Ectodermal cell (in vitro differentiated cells): Measurements from ENCODE around the gene ZNF618.

ENCODE experiments used
- H3K27ac ChIP-seq: 2 replicates; pipeline ENCODE4 v1.7.0; 2013; ENCODE audit warnings: mild to moderate bottlenecking, low read depth, low read length; ENCODE audit not compliant: insufficient read depth, poor library complexity, severe bottlenecking
- H3K27me3 ChIP-seq: 2 replicates; pipeline ENCODE4 v1.7.0; 2013; ENCODE audit warnings: mild to moderate bottlenecking, low read length; ENCODE audit not compliant: insufficient read depth, control insufficient read depth, poor library complexity, severe bottlenecking
- H3K36me3 ChIP-seq: one replicate; pipeline ENCODE4 v1.7.0; 2013; ENCODE audit warnings: low read length; ENCODE audit not compliant: control insufficient read depth, insufficient read depth
- H3K4me1 ChIP-seq: one replicate; pipeline ENCODE4 v1.7.0; 2013; ENCODE audit warnings: low read length; ENCODE audit not compliant: control insufficient read depth, insufficient read depth
- H3K4me3 ChIP-seq: 2 replicates; pipeline ENCODE4 v1.7.0; 2013; ENCODE audit warnings: low read depth, low read length, control low read depth; ENCODE audit not compliant: insufficient read depth
- H3K9me3 ChIP-seq: 2 replicates; pipeline ENCODE4 v1.7.0; 2013; ENCODE audit warnings: mild to moderate bottlenecking, low read length, moderate library complexity; ENCODE audit not compliant: control insufficient read depth
- WGBS, 2 experiments: methylation state at CpG; one replicate each; pipeline ENCODE4 v1.1.7; 2013; ENCODE audit warnings: missing lambda C conversion rate in 2 of 2; 5-methylcytosine and 5-hydroxymethylcytosine counted together

ZNF618 gene

DNA sequence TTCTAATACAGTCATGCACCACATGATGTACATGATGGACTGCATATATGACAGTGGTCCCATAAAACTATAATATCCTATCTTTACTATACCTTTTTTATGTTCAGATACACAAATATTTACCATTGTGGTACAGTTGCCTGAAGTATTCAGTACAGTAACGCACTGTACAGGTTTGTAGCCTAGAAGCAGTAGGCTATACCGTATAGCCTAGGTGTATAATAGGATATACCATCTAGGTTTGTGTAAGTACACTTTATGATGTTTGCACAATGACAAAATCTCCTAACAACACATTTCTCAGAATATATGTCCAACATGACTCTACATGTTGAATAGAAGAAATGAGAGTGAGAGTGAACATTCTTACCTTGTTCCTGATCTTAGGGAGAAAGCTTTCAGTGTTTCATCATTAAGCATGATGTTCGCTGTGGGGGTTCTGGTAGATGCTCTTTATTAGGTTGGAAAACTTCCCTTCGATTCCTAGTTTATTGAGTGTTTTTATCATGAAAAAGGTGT is 170.2 kb downstream of the ZNF618 start:
- Histone ChIP-seq H3K27me3 (no peaks in the 10 kb centered on the region), H3K9me3 (no peaks in the 10 kb centered on the region), H3K36me3 (peaks cover 35% of the 10 kb centered on the region), H3K27ac (no peak overlapping the region), H3K4me3 (no peak overlapping the region), H3K4me1 (no peaks in the 10 kb centered on the region)
- WGBS, 2 experiments = 98 to 99% methylated on average over 4 of the region's 4 CpGs

DNA sequence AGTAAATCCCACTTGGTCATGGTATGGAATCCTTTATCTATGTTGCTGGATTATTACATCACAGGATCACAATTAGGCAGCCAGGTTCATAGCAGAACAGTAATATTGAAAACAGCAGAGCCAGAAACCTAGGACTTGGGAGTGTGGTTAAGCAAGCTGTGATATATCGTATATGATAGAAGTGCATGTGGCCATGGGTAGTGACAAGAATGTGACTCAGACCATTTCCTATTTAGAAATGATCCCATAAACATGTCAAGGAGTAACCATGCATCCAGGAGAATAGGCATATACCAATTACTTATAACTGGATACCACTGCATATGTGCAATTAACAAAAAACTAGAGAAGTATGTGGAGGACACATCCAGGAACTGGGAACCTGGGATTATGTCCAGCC is 170.8 kb downstream of the ZNF618 start:
- no peaks in the 10 kb centered on the region for H3K4me1 ChIP-seq
- no peaks in the 10 kb centered on the region for H3K27me3 ChIP-seq
- no peaks in the 10 kb centered on the region for H3K9me3 ChIP-seq
- WGBS, 2 experiments = 87 to 100% methylated on average over 1 of the region's 1 CpG
- H3K27ac ChIP-seq = no peak overlapping the region
- H3K36me3 ChIP-seq = peaks cover 41% of the 10 kb centered on the region
- no peak overlapping the region for H3K4me3 ChIP-seq

DNA sequence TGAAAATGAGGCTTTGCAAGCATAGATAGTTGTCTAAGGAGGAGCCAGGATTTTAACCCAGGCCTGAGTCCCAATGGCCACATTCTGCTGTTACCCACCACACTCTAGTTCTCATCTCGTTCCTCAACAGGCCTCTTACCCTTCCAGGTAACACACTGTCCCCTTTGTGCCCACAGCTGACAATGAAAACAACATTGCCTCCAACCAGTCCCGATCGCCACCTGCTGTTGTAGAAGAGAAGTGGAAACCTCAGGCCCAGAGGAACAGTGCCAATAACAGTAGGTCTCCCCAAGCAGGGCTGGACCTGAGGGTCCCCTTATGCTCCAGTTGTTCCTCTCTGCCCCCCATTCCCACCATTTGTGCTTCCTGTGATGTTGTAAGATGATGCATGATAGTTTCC is 171.6 kb downstream of the ZNF618 start:
- no peaks in the 10 kb centered on the region for H3K27me3 ChIP-seq
- no peaks in the 10 kb centered on the region for H3K4me1 ChIP-seq
- no peak overlapping the region for H3K27ac ChIP-seq
- WGBS, 2 experiments = 71 to 85% methylated on average over 3 of the region's 3 CpGs
- peaks cover 41% of the 10 kb centered on the region for H3K36me3 ChIP-seq
- H3K4me3 ChIP-seq = no peak overlapping the region
- no peaks in the 10 kb centered on the region for H3K9me3 ChIP-seq

DNA sequence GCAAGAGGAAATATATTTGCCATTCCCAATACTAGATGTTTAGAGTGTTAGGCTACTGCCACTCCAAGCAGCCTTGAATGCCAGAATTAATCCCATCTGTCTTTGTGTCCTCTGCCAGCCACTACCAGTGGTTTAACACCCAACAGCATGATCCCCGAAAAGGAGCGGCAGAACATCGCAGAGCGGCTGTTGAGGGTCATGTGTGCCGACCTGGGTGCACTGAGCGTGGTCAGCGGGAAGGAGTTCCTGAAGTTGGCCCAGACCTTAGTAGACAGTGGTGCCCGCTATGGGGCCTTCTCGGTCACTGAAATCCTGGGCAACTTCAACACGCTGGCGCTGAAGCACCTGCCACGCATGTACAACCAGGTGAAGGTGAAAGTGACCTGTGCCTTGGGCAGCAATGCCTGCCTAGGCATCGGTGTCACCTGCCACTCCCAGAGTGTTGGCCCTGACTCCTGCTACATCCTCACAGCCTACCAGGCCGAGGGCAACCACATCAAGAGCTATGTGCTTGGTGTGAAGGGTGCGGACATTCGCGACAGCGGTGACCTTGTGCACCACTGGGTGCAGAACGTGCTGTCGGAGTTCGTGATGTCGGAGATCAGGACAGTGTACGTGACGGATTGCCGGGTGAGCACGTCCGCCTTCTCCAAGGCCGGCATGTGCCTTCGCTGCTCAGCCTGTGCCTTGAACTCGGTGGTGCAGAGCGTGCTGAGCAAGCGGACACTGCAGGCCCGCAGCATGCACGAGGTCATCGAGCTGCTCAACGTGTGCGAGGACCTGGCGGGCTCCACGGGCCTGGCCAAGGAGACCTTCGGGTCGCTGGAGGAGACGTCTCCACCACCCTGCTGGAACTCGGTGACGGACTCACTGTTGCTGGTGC is 172.7 kb downstream of the ZNF618 start:
- no peaks in the 10 kb centered on the region for H3K27me3 ChIP-seq
- 95 to 97% methylated on average over 44 of the region's 44 CpGs for WGBS, 2 experiments
- H3K4me3 ChIP-seq = no peak overlapping the region
- no peaks in the 10 kb centered on the region for H3K9me3 ChIP-seq
- no peak overlapping the region for H3K27ac ChIP-seq
- no peaks in the 10 kb centered on the region for H3K4me1 ChIP-seq
- peaks cover 41% of the 10 kb centered on the region for H3K36me3 ChIP-seq

DNA sequence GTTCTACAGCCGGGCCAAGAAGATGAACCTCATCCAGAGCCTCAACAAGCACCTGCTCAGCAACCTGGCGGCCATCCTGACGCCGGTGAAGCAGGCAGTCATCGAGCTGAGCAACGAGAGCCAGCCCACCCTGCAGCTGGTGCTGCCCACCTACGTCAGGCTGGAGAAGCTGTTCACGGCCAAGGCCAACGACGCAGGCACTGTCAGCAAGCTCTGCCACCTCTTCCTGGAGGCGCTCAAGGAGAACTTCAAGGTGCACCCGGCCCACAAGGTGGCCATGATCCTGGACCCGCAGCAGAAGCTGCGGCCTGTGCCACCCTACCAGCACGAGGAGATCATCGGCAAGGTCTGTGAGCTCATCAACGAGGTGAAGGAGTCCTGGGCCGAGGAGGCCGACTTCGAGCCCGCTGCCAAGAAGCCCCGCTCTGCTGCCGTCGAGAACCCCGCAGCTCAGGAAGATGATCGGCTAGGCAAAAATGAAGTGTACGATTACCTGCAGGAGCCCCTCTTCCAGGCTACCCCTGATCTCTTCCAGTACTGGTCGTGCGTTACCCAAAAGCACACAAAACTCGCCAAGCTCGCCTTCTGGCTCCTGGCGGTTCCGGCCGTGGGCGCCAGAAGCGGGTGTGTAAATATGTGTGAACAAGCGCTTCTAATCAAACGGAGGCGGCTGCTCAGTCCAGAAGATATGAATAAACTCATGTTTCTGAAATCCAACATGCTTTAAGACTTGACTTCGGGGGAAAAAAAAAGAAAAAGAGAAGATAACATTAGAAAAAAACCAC is 173.5 kb downstream of the ZNF618 start:
- H3K9me3 ChIP-seq = no peaks in the 10 kb centered on the region
- peaks cover 41% of the 10 kb centered on the region for H3K36me3 ChIP-seq
- no peak overlapping the region for H3K27ac ChIP-seq
- 97% methylated on average over 39 to 40 of the region's 40 CpGs for WGBS, 2 experiments
- H3K4me1 ChIP-seq = no peaks in the 10 kb centered on the region
- no peaks in the 10 kb centered on the region for H3K27me3 ChIP-seq
- no peak overlapping the region for H3K4me3 ChIP-seq

DNA sequence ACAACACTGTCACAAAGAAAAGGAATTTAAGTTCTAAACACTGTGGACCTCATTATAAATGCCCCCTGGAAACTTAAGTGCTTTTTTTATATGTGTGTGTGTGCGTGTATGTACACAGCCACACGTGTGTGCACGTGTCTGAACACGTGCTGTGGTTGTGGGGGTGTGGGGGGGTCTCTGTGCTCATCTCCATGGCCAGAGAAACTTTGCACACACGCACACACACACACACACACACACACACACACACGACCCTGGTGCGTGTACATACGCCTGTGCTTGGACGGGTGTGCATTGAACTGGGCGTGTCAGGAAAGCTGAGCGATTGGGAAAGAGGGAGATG is 174.1 kb downstream of the ZNF618 start:
- Histone ChIP-seq H3K9me3 (no peaks in the 10 kb centered on the region), H3K4me1 (no peaks in the 10 kb centered on the region), H3K27me3 (no peaks in the 10 kb centered on the region), H3K27ac (no peak overlapping the region), H3K4me3 (no peak overlapping the region), H3K36me3 (peaks cover 41% of the 10 kb centered on the region)
- 88 to 91% methylated on average over 11 of the region's 11 CpGs for WGBS, 2 experiments

DNA sequence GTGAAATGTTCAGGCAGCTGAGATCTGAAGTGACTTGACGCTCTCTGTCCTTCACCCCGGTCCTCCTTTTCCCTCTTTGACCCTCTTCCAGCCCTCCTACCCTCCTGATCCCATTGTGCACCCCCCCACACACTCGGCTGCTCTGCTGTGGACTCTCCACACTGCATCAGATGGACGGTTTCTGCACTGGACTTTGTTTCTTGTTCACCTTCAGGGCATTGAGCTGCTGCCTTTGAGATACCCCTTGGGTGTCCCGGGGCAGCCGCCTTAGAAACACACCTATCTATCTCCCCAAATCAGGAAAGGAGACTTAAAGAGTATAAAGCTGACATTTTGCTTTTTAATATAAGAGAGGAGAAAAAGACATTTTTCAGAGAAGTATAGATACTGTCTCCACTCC is 174.5 kb downstream of the ZNF618 start:
- Histone ChIP-seq H3K36me3 (peaks cover 41% of the 10 kb centered on the region), H3K27ac (no peak overlapping the region), H3K4me1 (no peaks in the 10 kb centered on the region), H3K9me3 (no peaks in the 10 kb centered on the region), H3K4me3 (no peak overlapping the region), H3K27me3 (no peaks in the 10 kb centered on the region)
- 92 to 95% methylated on average over 5 to 6 of the region's 6 CpGs for WGBS, 2 experiments

DNA sequence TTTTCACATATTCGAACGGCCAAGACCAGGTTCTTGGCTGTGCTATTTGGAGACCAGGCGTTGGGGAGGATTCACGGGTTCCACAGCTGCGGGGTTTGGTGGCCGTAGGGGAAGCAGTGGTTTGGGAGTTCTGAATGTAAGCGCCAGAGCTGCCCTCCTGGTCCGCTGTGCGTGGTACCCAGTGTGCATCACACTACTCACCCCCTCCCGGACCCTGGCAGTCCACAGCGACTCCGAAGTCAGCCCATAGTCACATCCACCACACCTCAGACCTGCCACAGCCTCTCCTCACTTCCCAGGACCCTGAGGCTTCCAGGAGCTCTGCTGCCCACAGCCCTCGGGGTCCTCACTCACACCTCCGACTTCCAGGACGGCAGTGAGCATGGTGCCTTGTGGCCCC is 175.2 kb downstream of the ZNF618 start:
- H3K27ac ChIP-seq = no peak overlapping the region
- no peak overlapping the region for H3K4me3 ChIP-seq
- no peaks in the 10 kb centered on the region for H3K27me3 ChIP-seq
- no peaks in the 10 kb centered on the region for H3K9me3 ChIP-seq
- no peaks in the 10 kb centered on the region for H3K4me1 ChIP-seq
- H3K36me3 ChIP-seq = peaks cover 41% of the 10 kb centered on the region
- WGBS, 2 experiments = 95 to 96% methylated on average over 15 of the region's 15 CpGs

DNA sequence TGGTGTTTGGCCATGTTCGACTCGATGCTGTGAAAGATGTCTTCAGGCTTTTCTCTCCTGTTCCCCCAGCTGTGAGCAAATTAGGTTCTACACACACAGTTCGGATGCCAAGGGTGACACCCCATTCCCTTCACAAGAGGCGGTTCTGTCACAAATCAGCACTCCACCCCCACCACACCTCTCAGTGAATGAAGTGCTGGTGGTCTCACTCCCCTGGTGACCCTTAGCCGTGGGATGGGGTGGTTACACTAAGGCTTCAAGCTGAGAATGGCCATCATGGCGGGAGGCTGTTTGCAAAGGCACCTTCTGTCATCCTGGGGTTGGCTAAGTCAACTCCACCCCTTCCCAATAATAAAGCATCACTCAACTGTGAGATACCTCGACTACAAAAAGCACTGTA is 175.6 kb downstream of the ZNF618 start:
- H3K4me1 ChIP-seq = no peaks in the 10 kb centered on the region
- WGBS, 2 experiments = 76 to 81% methylated on average over 7 of the region's 7 CpGs
- H3K9me3 ChIP-seq = no peaks in the 10 kb centered on the region
- H3K27me3 ChIP-seq = no peaks in the 10 kb centered on the region
- peaks cover 41% of the 10 kb centered on the region for H3K36me3 ChIP-seq
- no peak overlapping the region for H3K27ac ChIP-seq
- H3K4me3 ChIP-seq = no peak overlapping the region

DNA sequence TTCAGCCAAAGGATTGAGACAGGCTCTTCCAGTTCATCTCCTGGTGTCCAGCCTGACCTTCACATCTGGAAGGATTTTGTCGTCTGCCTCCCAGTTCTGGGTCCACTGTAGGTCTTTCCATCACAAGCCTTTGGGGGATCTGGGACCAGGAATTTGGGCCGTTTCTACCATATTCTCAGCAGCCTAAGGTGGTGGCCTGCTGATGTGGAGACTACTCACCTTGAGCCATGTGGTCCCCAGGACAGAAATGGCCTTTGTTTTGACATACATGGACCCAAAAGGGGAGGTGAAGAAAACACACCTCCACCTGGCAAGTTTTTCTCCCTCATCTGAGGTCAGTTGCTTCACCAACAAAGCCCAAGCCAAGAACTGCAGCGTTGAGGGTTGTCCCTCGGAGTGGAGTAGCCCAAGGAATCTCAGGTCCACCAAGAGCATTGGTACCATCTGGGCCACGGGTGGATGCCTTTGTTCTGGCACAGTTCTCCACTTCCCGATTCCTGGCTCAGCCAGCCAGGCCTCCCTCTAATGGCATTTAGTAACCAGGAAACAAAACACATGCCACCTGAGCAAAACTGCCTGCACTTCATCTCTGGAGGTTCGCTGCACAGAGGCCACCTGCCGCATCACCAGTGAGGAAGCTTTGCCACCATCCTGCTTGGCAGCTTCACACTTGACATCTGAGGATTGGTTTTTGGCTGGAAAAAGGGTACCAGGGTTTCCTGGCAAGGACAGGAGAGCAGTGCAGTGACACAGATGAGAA is 177.3 kb downstream of the ZNF618 start:
- H3K27ac ChIP-seq = no peak overlapping the region
- H3K36me3 ChIP-seq = peaks cover 31% of the 10 kb centered on the region
- no peaks in the 10 kb centered on the region for H3K27me3 ChIP-seq
- H3K4me1 ChIP-seq = peaks cover 11% of the 10 kb centered on the region
- H3K9me3 ChIP-seq = no peaks in the 10 kb centered on the region
- WGBS, 2 experiments = 93 to 94% methylated on average over 8 of the region's 8 CpGs
- H3K4me3 ChIP-seq = no peak overlapping the region
